Liver (tissue), 9 donors: ENCODE data around the gene PJVK. TPM values are rescaled to one million over a fixed set of nuclear protein-coding genes. Genes with fewer than 3 reads are reported as not detected.

Experiments
- DNase-seq: peaks from one replicate; pipeline ENCODE4 v3.0.0-alpha.2; 2017; ENCODE audit warnings: low spot score
- H3K27ac ChIP-seq, 2 donors: one replicate each; pipeline ENCODE4 v1.7.0; 2013; ENCODE audit warnings: inconsistent platforms in 2 of 2, low read length in 2 of 2, control low read depth in 1 of 2, low read depth in 1 of 2, mild to moderate bottlenecking in 1 of 2
- H3K27me3 ChIP-seq, 4 donors: one replicate each; pipeline versions ENCODE4 v1.6.1 to v1.7.0; 2013; ENCODE audit warnings: low read length in 3 of 4, inconsistent platforms in 1 of 4, mild to moderate bottlenecking in 1 of 4, moderate library complexity in 1 of 4; ENCODE audit not compliant: control insufficient read depth in 4 of 4, insufficient read depth in 4 of 4
- H3K36me3 ChIP-seq, 4 donors: one replicate each; pipeline versions ENCODE4 v1.6.1 to v1.7.0; 2013; ENCODE audit warnings: low read length in 3 of 4, mild to moderate bottlenecking in 3 of 4, low read depth in 1 of 4, moderate library complexity in 1 of 4; ENCODE audit not compliant: control insufficient read depth in 4 of 4, insufficient read depth in 3 of 4
- H3K4me1 ChIP-seq, 4 donors: one replicate each; pipeline versions ENCODE4 v1.6.1 to v1.7.0; 2013; ENCODE audit warnings: low read length in 3 of 4, mild to moderate bottlenecking in 3 of 4, moderate library complexity in 1 of 4; ENCODE audit not compliant: control insufficient read depth in 4 of 4, insufficient read depth in 4 of 4
- H3K4me3 ChIP-seq, 3 donors: one replicate each; pipeline versions ENCODE4 v1.6.1 to v1.7.0; 2013; ENCODE audit warnings: low read length in 3 of 3, control low read depth in 1 of 3, low read depth in 1 of 3, mild to moderate bottlenecking in 1 of 3
- H3K9ac ChIP-seq, 2 donors: one replicate each; pipeline ENCODE4 v1.7.0; 2013; ENCODE audit warnings: low read length in 2 of 2, mild to moderate bottlenecking in 2 of 2, moderate library complexity in 2 of 2, control low read depth in 1 of 2, low read depth in 1 of 2
- H3K9me3 ChIP-seq, 4 donors: one replicate each; pipeline versions ENCODE4 v1.6.1 to v1.7.0; 2013; ENCODE audit warnings: low read length in 3 of 4; ENCODE audit not compliant: control insufficient read depth in 4 of 4
- ATF3 ChIP-seq: IDR thresholded peaks from 2 replicates; pipeline ENCODE4 v1.6.1; 2016; ENCODE audit warnings: antibody characterized with exemption
- CTCF ChIP-seq: fragments of 150-350 bp; IDR thresholded peaks from 2 replicates; pipeline ENCODE4 v1.5.1; 2017; ENCODE audit warnings: improper control_type of control experiment, low read depth, low read length; ENCODE audit not compliant: missing input control
- EGR1 ChIP-seq, 2 donors: IDR thresholded peaks; 2 replicates each; pipeline ENCODE4 v1.6.1; 2016 to 2018; ENCODE audit warnings: antibody characterized with exemption in 2 of 2, low read depth in 2 of 2
- FOXA2 ChIP-seq: IDR thresholded peaks from 2 replicates; pipeline ENCODE4 v1.6.1; 2016; ENCODE audit warnings: antibody characterized with exemption
- GABPA ChIP-seq, 2 donors: IDR thresholded peaks in 1 of 2; conservative IDR thresholded peaks in 1 of 2; 2 replicates each; pipeline ENCODE4 v1.6.1; 2016; ENCODE audit warnings: antibody characterized with exemption in 2 of 2, mild to moderate bottlenecking in 1 of 2, moderate library complexity in 1 of 2
- HNF4A ChIP-seq, 2 donors: conservative IDR thresholded peaks; 2 replicates each; pipeline ENCODE4 v1.6.1; 2016; ENCODE audit warnings: antibody characterized with exemption in 2 of 2, mild to moderate bottlenecking in 2 of 2
- HNF4G ChIP-seq: IDR thresholded peaks from 2 replicates; pipeline ENCODE4 v1.6.1; 2016; ENCODE audit warnings: antibody characterized with exemption
- JUND ChIP-seq, 2 donors: IDR thresholded peaks; 2 replicates each; pipeline ENCODE4 v1.6.1; 2016; ENCODE audit warnings: antibody characterized with exemption in 2 of 2
- MAX ChIP-seq: IDR thresholded peaks from 2 replicates; pipeline ENCODE4 v1.6.1; 2016; ENCODE audit warnings: antibody characterized with exemption
- NR2F2 ChIP-seq: IDR thresholded peaks from 2 replicates; pipeline ENCODE4 v1.6.1; 2016; ENCODE audit warnings: antibody characterized with exemption
- RAD21 ChIP-seq, 2 donors: IDR thresholded peaks; 2 replicates each; pipeline ENCODE4 v1.6.1; 2016; ENCODE audit warnings: antibody characterized with exemption in 2 of 2, mild to moderate bottlenecking in 2 of 2
- REST ChIP-seq: IDR thresholded peaks from 2 replicates; pipeline ENCODE4 v1.6.1; 2016; ENCODE audit warnings: antibody characterized with exemption, mild to moderate bottlenecking
- RXRA ChIP-seq, 2 donors: IDR thresholded peaks; 2 replicates each; pipeline ENCODE4 v1.6.1; 2017 to 2018; ENCODE audit warnings: antibody characterized with exemption in 2 of 2, mild to moderate bottlenecking in 1 of 2
- SP1 ChIP-seq: IDR thresholded peaks from 2 replicates; pipeline ENCODE4 v1.6.1; 2018; ENCODE audit warnings: antibody characterized with exemption, mild to moderate bottlenecking
- TAF1 ChIP-seq: conservative IDR thresholded peaks from 2 replicates; pipeline ENCODE4 v1.6.1; 2016; ENCODE audit warnings: antibody characterized with exemption, mild to moderate bottlenecking
- YY1 ChIP-seq: IDR thresholded peaks from 2 replicates; pipeline ENCODE4 v1.6.1; 2016; ENCODE audit warnings: antibody characterized with exemption, mild to moderate bottlenecking
- WGBS: extraction: QIAGEN DNeasy Blood & Tissue Kit; methylation state at CpG from one replicate; pipeline ENCODE4 v1.1.7; 2013; 5-methylcytosine and 5-hydroxymethylcytosine counted together
- polyA plus RNA-seq, 2 donors: library from polyadenylated mRNA; stranded (reverse) in 1 of 2; unstranded in 1 of 2; fragments of 200-250 nt in 1 of 2; fragments of >200 nt in 1 of 2; fragmentation: Nextera tagmentation in 1 of 2; extraction: Ambion mirVana in 1 of 2; gene quantifications; one replicate each; pipeline versions ENCODE4 v1.2.1 to v1.2.3, GENCODE V29; 2013 to 2015
- total RNA-seq, 2 donors: library from RNA; depleted of rRNA; stranded (reverse); fragments of >200 nt; gene quantifications; one replicate each; pipeline ENCODE4 v1.2.3, GENCODE V29; 2014
- donor health status: healthy.
- donor health status: healthy.
- donor health status: healthy.
- donor health status: healthy.
- donor health status: healthy.

Gene PJVK
- total and polyA plus RNA-seq, 4 donors: 0.48 to 2.3 (median 1.4) TPM

GRCh38 chr2:178401994-178402437, 49.2 kb upstream of the PJVK start:
- Histone ChIP-seq H3K27me3 (no peaks in the 10 kb centered on the region), H3K4me1 (no peaks in the 10 kb centered on the region), H3K27ac (no peak overlapping the region), H3K9ac (no peak overlapping the region), H3K36me3 (no peaks in the 10 kb centered on the region), H3K4me3 (no peak overlapping the region), H3K9me3 (no peaks in the 10 kb centered on the region)
- WGBS: 72% methylated on average over 6 of the region's 6 CpGs
- TF ChIP-seq REST: no peak
- no peak for TF ChIP-seq RAD21 (IDR thresholded peaks at IDR 0.05)
- TF ChIP-seq SP1: no peak
- no peak for TF ChIP-seq RXRA (IDR thresholded peaks at IDR 0.05)
- no peak for TF ChIP-seq HNF4G
- no peak for TF ChIP-seq CTCF
- no peak for TF ChIP-seq TAF1
- no peak for TF ChIP-seq ATF3
- TF ChIP-seq YY1: no peak
- no peak for TF ChIP-seq HNF4A (conservative IDR thresholded peaks at IDR 0.05)
- no peak for DNase-seq

- Histone ChIP-seq H3K4me3 (no peak overlapping the region), H3K4me1 (no peaks in the 10 kb centered on the region), H3K9ac (no peak overlapping the region), H3K9me3 (no peaks in the 10 kb centered on the region), H3K27me3 (no peaks in the 10 kb centered on the region), H3K36me3 (no peaks in the 10 kb centered on the region), H3K27ac (no peak overlapping the region)
- 72% methylated on average over 3 of the region's 3 CpGs for WGBS
- DNase-seq: no peak
- no peak for TF ChIP-seq TAF1
- TF ChIP-seq JUND (IDR thresholded peaks at IDR 0.05): no peak
- no peak for TF ChIP-seq YY1
- TF ChIP-seq HNF4A (conservative IDR thresholded peaks at IDR 0.05): no peak
- TF ChIP-seq HNF4G: no peak
- no peak for TF ChIP-seq MAX
- TF ChIP-seq GABPA (IDR thresholded peaks at IDR 0.05 in 1 of 2, conservative IDR thresholded peaks at IDR 0.05 in 1 of 2): no peak
- TF ChIP-seq EGR1 (IDR thresholded peaks at IDR 0.05; ENCODE audit: low read depth in 2 of 2): no peak
- no peak for TF ChIP-seq NR2F2
- no peak for TF ChIP-seq ATF3
- TF ChIP-seq REST: no peak
- no peak for TF ChIP-seq FOXA2
- TF ChIP-seq RXRA (IDR thresholded peaks at IDR 0.05): no peak
- no peak for TF ChIP-seq CTCF
Measured at GRCh38 chr2:178403671-178404306, 47.4 kb upstream of the PJVK start.
